KG1 (cell line): ENCODE results near the gene LOXL1.

Source experiments
- DNase-seq: peaks from one replicate; lab custom pipeline; 2025; lab: John Stamatoyannopoulos, UW

LOXL1 gene

GRCh38 chr15:73994912-73995622, 68.8 kb downstream of the LOXL1 start:
- DNase-seq = no peak

- DNase-seq = no peak
Observed at GRCh38 chr15:73996267-73996666, 70.0 kb downstream of the LOXL1 start.

GRCh38 chr15:73996939-73997338, 70.7 kb downstream of the LOXL1 start:
- no peak for DNase-seq

GRCh38 chr15:73997986-73998385, 71.7 kb downstream of the LOXL1 start:
- no peak for DNase-seq
